ENCODE data around the gene INHBE.

Gene INHBE

DNA sequence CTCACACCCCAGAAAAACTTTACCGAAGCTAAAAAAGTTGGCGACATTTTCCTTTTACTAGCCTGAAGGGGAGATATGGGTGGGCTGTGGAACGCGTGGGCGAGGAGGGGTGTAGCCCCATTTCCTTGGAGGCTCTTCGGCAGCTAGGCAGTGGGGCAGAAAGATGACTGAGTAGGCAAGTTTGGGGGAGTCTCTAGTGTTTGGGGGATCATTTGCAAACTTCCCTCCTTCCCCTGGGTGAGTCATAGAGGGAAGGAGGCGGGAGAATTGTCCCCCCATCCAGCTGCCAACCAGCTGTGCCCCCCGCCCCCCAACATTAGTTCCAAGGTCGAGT, 6.8 kb downstream of the INHBE start:
- DNase-seq = no peak

DNA sequence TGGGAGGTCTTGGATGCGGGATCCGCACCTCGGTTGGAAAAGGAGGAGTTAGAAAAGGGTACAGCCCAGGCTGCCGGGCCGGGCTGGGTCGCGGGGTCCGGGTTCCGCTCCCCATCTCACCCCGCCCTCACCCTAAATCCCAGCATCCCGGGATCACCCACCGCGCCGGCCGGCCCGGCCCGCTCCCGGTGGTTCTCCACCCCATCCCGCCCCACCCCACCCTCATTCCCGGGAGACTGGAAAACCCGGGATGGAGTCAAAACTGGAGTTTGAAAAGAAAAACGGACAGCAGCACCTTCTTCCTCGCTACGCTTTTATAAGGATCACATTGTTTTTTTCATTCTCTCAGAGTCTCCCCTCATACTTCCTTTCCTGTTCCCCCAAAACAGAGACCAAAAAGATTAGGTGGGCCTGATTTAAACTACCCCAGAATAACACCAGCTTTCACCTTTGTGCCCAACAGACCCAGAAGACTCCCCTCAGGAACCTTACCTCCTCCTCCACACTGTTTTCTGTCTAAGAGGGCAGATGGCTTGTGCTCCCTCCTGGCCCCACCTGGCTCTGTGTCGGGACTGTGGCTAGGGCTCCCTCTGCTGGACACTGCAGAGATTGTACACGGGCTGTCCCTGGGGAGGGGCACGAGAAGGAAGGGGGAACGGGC, 7.3 kb downstream of the INHBE start:
- peak; percentile 81 for DNase-seq

DNA sequence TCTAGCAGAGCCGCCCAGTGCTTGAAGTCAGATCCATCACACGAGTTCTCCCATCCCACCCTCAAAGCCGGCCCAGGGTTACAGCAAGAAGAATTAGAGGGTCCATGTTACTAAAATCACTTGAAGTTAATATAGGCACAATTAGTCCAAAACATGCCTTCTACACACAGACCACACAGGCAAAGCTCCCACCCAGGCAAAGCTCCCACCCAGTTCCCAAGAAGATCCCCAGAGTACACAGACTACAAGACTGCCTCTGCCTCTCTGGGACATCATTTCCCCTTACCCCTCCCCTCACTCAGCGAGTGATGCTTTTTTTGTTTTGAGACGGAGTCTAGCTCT, 7.8 kb downstream of the INHBE start:
- DNase-seq = no peak

DNA sequence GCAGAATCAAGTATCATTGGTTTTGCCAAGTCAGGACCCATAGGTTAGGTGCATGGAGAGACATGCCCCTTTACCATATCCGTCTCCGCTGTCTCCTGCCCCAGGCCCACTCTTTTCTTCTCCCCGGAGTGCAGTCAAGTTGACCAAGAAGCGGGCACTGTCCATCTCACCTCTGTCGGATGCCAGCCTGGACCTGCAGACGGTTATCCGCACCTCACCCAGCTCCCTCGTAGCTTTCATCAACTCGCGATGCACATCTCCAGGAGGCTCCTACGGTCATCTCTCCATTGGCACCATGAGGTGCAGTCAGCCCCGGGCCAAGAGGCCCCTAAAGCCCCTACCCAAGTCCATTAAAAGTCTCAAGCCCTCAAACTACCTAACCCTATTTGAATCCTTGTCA, 9.5 kb downstream of the INHBE start:
- DNase-seq = no peak

DNA sequence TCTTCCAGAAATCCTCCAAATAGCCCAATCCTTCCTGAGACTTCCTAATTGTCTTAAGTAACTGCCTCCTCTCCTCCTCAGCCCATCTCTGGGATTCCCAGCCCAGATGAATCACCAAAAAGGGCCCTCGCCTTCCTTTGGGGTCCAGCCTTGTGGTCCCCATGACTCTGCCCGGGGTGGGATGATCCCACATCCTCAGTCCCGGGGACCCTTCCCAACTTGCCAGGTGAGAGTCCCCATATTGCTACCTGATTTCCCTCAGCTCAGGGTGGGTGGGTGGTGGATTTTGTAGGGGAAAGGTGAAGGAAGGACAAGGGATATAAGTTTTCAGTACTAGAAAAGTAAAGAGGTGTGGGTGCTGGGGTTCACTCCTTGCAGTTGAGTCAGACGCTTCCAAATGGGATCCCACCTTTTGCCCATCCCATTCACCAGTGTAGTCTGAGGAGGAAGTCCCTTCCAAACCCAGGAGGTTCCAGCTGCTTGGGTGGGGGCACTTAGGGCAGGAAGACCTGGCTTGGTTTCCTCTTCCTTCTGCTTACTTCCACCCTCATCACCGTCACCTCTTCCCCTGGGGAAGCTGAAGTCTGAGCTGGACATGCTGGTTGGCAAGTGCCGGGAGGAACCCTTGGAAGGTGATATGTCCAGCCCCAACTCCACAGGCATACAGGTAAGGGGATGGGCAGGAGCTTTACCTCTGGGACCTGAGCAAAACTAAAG, 10.1 kb downstream of the INHBE start:
- DNase-seq = no peak

DNA sequence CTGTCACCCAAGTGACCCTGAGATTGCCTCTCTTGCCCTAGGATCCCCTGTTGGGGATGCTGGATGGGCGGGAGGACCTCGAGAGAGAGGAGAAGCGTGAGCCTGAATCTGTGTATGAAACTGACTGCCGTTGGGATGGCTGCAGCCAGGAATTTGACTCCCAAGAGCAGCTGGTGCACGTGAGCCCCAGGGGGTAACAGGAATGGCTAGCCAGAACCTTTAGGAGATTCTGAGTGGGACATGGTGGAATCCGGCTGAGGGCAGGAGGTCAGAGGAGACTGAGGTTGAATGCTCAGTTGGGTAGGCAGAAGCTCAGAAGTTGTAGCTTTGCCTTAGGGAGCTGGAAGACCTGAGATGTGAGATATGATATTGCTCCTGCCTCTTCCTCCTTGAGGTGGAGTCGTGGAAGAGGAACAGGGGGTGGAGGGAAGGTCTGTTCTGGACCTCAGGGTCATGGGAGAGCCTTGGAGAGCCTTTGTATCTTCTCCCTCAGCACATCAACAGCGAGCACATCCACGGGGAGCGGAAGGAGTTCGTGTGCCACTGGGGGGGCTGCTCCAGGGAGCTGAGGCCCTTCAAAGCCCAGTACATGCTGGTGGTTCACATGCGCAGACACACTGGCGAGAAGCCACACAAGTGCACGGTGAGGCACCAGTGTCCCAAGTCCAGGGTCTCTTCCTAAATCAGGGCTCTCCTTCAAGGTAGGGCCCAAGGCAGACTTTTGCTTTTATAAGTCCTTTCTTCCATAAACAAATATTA, 10.8 kb downstream of the INHBE start:
- DNase-seq = no peak

DNA sequence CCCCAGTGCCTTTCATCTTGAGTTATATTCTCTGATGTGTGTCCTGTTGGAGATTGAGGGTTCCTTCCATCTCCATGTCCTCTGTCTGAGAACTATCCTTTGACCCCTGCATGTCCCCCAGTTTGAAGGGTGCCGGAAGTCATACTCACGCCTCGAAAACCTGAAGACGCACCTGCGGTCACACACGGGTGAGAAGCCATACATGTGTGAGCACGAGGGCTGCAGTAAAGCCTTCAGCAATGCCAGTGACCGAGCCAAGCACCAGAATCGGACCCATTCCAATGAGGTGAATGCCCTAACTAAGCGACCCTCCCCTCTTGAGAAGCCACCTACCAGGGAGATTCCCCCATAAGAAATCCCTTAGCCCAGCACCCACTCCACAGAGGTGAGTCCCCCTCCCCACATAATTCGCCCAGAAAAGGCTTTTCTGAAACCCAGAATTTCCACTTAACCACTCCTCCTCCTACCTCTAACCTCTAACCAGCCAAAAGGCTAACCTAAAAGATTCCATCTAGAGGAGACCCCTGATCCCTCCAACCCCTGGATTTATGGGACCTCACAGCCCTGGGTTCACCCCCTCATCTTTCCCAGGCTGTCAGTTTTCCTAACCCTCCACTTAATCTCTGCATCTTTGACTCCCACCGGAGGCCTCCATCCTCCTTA, 12.2 kb downstream of the INHBE start:
- DNase-seq = no peak

DNA sequence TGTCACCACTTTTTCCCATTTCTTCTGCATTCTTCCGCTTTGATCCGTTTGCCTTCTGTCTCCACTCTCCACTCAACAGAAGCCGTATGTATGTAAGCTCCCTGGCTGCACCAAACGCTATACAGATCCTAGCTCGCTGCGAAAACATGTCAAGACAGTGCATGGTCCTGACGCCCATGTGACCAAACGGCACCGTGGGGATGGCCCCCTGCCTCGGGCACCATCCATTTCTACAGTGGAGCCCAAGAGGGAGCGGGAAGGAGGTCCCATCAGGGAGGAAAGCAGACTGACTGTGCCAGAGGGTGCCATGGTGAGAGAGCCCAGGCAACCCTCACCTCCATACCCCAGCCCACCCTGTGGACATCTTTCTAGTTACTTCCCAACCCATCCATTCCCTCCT, 12.8 kb downstream of the INHBE start:
- no peak for DNase-seq

DNA sequence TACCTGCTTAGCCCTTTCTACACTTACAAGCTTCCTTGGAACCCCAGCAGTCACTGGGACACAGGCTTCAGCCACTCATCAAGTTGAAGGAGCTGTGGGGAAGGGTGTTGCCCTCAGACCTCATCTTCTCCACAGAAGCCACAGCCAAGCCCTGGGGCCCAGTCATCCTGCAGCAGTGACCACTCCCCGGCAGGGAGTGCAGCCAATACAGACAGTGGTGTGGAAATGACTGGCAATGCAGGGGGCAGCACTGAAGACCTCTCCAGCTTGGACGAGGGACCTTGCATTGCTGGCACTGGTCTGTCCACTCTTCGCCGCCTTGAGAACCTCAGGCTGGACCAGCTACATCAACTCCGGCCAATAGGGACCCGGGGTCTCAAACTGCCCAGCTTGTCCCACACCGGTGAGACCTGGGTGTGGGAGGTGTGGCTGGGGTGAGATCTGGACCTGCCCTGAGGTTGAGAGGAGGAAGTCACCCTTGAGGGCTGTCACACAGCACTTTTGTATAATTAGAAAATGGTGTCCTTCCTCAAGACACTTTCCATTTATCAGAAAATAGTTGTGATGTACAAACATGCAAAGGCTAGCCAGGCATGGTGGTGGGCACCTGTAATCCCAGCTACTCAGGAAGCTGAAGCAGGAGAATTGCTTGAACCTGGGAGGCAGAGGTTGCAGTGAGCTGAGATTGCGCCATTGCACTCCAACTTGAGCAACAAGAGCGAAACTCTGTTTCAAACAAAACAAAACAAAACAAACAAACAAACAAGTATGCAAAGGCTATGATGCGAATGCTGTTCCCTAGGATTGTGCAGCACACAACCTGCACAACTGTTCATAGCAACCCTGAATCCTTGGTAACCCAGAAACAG, 14.4 kb downstream of the INHBE start:
- DNase-seq = no peak

DNA sequence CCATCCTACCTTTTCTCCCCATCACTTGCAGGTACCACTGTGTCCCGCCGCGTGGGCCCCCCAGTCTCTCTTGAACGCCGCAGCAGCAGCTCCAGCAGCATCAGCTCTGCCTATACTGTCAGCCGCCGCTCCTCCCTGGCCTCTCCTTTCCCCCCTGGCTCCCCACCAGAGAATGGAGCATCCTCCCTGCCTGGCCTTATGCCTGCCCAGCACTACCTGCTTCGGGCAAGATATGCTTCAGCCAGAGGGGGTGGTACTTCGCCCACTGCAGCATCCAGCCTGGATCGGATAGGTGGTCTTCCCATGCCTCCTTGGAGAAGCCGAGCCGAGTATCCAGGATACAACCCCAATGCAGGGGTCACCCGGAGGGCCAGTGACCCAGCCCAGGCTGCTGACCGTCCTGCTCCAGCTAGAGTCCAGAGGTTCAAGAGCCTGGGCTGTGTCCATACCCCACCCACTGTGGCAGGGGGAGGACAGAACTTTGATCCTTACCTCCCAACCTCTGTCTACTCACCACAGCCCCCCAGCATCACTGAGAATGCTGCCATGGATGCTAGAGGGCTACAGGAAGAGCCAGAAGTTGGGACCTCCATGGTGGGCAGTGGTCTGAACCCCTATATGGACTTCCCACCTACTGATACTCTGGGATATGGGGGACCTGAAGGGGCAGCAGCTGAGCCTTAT, 15.3 kb downstream of the INHBE start:
- no peak for DNase-seq

DNA sequence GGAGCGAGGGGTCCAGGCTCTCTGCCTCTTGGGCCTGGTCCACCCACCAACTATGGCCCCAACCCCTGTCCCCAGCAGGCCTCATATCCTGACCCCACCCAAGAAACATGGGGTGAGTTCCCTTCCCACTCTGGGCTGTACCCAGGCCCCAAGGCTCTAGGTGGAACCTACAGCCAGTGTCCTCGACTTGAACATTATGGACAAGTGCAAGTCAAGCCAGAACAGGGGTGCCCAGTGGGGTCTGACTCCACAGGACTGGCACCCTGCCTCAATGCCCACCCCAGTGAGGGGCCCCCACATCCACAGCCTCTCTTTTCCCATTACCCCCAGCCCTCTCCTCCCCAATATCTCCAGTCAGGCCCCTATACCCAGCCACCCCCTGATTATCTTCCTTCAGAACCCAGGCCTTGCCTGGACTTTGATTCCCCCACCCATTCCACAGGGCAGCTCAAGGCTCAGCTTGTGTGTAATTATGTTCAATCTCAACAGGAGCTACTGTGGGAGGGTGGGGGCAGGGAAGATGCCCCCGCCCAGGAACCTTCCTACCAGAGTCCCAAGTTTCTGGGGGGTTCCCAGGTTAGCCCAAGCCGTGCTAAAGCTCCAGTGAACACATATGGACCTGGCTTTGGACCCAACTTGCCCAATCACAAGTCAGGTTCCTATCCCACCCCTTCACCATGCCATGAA, 16.0 kb downstream of the INHBE start:
- DNase-seq = no peak

DNA sequence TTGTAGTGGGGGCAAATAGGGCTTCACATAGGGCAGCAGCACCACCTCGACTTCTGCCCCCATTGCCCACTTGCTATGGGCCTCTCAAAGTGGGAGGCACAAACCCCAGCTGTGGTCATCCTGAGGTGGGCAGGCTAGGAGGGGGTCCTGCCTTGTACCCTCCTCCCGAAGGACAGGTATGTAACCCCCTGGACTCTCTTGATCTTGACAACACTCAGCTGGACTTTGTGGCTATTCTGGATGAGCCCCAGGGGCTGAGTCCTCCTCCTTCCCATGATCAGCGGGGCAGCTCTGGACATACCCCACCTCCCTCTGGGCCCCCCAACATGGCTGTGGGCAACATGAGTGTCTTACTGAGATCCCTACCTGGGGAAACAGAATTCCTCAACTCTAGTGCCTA, 16.6 kb downstream of the INHBE start:
- no peak for DNase-seq

DNA sequence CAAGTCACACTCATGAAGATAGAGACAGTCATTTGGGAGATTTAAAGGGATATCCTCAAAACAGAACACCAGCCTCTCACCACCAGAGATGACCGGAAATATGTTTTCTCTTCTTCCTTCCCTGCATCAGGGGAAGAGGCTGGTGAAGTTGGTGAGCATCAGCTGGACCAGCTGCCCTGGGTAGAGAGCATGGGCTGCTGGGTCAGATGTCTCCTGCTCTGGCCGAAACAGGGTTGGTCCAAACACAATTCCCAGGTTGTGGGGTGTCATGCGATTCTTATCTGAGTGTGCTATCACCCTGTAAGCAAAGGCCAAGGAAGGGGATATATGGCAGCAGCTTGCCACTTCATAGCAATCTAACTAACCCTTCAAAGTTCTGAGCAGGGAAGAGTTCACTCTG, 17.3 kb downstream of the INHBE start:
- no peak for DNase-seq

DNA sequence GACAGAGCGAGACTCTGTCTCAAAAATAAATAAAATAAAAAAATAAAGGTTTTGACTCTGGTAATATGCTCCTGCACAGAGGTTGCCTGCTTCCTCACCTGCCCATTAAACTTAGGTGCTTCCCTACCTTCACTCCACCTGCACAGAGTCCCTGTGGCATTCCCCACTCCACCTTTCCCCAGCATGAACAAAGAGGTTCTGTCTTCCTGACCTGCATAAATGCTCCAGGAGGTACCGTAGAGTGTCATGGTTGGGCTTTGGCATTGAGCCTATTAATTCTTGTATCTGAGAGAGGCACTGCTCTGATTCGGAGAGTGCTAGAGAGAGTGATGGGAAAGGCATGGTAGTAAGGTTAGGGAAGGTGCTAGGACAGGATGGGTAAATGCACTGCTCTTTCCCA, 18.3 kb downstream of the INHBE start:
- no peak for DNase-seq

DNA sequence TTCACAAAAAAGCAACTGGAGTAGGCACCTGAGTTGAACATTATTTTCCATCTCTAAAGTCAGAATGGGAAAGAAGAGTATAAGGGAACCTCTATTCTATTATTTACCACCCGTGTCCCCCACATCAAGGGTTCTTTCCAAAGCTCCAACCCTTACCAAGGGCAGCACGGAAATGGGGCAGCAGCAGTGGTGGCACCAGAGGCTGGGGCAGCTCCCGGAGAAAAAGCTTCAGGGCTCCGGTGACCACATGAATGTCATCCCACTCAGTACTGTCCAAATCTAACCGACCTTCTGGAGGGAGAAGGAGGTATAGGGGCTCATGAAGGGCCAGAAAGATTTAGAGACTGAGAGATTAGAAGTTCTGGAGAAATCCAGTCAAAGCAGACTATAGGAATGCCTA, 18.8 kb downstream of the INHBE start:
- DNase-seq = no peak

DNA sequence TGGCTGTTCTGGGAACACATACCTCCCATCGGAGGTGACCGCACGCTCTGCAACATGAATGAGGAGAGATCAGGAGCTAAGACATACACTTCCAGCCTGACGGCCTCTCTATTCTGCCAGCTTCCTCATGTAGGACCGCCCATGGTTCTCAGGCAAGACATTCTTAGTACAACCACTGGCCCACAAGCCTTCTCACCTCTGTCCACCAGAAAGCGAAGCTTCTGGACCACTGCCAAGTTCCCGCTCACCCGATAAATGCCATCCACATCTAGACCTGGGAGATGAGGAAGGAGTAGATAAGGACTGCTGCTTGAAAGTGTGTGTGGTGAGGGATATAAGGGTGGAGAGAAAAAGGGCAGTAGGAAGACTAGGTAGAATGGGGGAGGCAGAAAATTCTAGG, 19.3 kb downstream of the INHBE start:
- DNase-seq = no peak

DNA sequence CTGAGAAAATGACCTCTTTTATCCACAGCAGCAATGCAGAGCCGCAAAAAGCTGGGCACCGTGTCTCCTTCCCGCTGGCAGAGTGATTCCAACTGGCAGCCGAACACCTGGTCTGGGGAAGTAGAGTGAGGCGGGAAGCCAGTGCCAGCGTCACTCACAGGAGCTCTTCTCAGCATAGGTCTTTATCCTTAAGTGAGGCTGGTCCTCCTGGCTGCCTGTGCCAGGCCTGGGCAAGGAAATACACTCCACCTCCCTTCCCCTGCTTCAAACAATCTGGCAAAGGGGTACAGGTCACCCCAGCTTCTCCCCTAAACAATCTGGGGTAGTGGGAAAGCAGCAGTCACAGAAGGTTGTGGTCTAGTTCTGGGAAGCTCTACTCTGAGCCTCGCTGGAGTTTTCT, 19.8 kb downstream of the INHBE start:
- DNase-seq = no peak

DNA sequence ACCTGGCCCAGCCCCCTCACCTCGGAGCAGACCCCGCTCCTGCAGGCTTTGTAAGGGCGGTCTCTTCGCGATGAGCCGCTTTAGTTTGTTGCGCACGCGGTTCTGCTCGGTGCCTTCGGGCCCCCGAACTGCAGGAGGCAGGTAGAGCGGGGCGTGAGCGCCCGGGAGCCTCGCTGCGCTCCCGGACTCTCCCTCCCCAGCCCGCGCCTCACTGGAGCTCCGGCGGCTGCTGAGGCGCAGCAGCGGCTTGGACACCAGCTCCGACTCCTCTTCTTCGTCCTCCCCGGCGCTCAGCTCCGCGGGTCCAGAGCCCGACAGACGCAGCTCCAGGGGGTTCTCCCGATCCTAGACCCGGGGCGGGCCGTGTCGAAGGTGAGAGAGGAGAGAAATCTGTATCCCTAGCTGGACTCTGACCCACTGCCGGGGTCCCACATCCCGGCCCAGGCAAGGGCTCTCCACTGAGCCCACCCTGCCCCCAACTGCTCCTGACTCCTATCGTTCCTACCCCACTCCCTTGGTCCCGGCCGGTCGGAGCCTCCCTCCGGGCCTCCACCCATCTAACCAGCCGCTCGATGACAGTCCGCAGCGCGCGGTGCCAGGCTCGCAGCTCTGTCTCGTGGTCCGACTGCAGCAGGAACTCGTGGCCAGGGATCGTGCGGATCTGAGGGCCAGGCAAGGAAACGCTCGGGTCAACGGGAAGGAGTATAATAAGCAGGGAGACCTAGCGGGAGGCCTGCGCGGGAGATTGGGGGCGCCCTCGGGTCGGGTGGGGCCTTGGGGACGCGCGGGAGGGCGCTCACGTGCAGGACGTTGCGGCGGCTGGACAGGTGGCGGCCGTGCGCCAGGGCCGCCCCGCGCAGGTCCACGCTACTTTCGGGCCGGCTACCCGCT, 20.4 kb downstream of the INHBE start:
- no peak for DNase-seq

DNA sequence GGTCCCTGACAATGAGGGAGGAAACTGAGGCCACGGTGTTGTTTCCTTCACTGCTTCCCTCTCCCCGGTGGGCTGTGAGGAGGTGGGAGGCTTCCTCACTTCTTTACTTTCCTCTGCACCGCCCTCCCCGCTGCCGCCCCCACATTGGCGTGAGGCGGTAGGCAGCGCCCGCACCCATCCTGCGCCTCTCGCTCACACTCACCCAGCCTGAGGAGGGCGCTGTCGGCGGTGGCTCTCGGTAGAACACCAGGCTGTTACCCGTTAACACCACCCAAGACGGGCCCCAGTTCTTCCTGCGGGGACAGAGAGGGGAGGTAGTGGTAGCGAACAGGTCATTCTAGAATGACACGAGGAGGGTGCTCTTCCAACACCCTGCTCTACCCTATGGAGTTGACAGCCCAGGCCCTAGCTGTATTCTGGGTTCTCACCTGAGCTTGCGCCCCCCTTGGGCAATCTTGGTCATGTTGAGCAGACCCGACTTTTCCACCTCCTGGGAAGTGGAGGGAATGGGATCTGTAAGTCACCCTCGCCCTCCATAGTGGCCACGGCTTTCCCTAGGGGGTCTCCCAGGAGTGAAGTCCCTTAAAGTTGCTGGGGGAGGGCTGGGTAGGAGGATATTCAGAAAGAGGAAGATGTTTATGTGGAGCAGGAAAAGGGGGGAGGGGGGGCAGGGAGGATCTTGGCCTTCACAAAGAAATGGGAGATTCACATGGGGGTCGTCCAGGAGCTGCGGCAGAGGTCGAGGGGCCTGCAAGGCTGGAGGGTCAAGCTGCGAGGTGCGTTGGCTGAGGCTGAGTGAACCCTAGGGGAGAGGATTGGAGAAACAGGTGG, 21.3 kb downstream of the INHBE start:
- DNase-seq = peak; percentile 19
